ELF-1 (cell line): Measurements from ENCODE around the gene POLR3GL.

Source experiments
- DNase-seq: peaks from one replicate; pipeline ENCODE4 v3.0.0-alpha.2; 2016; ENCODE audit warnings: low read depth, low spot score

Gene POLR3GL

GRCh38 chr1:145975216-145975615 is 10.7 kb downstream of the POLR3GL start:
- DNase-seq, result no peak

- no peak for DNase-seq
These were observed 12.5 kb downstream of the POLR3GL start for GRCh38 chr1:145977016-145977415.

GRCh38 chr1:145977486-145978470 is 13.3 kb downstream of the POLR3GL start:
- DNase-seq, result peak; percentile 86

GRCh38 chr1:145978471-145978853 is 14.0 kb downstream of the POLR3GL start:
- no peak for DNase-seq

GRCh38 chr1:145978854-145979745 is 14.6 kb downstream of the POLR3GL start:
- peak; percentile 96 for DNase-seq

GRCh38 chr1:145979746-145980456 is 15.4 kb downstream of the POLR3GL start:
- no peak for DNase-seq

- no peak for DNase-seq
These were observed 16.0 kb downstream of the POLR3GL start for GRCh38 chr1:145980457-145980994.

GRCh38 chr1:145982010-145982723 is 17.7 kb downstream of the POLR3GL start:
- no peak for DNase-seq

GRCh38 chr1:145983206-145983675 is 18.8 kb downstream of the POLR3GL start:
- DNase-seq, result no peak

- no peak for DNase-seq
These were observed 19.7 kb downstream of the POLR3GL start for GRCh38 chr1:145983960-145984830.

GRCh38 chr1:145985129-145985501 is 20.6 kb downstream of the POLR3GL start:
- DNase-seq, result no peak

- peak; percentile 58 for DNase-seq
These were observed 21.3 kb downstream of the POLR3GL start for GRCh38 chr1:145985502-145986439.

GRCh38 chr1:145986551-145986950 is 22.1 kb downstream of the POLR3GL start:
- DNase-seq, result no peak

GRCh38 chr1:145987926-145988325 is 23.4 kb downstream of the POLR3GL start:
- DNase-seq, result no peak

- DNase-seq, result no peak
These were observed 24.3 kb downstream of the POLR3GL start for GRCh38 chr1:145988773-145989172.

GRCh38 chr1:145990249-145990855 is 25.9 kb downstream of the POLR3GL start:
- peak; percentile 46 for DNase-seq

- no peak for DNase-seq
These were observed 27.4 kb downstream of the POLR3GL start for GRCh38 chr1:145991735-145992412.
